ENCODE data around the gene PLA2G2C.

PLA2G2C gene

DNA sequence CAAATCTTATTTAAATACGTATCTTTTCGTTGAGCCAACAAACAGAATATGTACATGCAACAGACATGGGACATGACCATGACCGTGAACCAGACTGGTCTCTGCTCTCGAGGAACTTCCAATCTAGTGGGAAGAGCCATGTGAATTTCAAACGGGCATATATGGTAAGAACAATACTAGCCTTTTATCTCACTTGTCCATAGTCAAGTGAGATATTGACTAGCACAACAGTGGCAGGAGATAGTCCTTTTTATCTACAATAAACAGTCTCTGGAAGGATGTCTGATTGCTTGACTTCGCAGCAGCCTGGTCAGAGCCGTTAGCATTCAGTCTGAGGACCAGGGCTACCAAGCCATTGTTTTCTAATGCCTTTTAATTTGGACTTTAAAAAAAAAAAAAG lies 12.6 kb upstream of the PLA2G2C start:
- no peak overlapping the region for H3K4me3 ChIP-seq (replicated peaks; ENCODE audit: insufficient read depth, low read length)
- TF ChIP-seq, protein P1, sequence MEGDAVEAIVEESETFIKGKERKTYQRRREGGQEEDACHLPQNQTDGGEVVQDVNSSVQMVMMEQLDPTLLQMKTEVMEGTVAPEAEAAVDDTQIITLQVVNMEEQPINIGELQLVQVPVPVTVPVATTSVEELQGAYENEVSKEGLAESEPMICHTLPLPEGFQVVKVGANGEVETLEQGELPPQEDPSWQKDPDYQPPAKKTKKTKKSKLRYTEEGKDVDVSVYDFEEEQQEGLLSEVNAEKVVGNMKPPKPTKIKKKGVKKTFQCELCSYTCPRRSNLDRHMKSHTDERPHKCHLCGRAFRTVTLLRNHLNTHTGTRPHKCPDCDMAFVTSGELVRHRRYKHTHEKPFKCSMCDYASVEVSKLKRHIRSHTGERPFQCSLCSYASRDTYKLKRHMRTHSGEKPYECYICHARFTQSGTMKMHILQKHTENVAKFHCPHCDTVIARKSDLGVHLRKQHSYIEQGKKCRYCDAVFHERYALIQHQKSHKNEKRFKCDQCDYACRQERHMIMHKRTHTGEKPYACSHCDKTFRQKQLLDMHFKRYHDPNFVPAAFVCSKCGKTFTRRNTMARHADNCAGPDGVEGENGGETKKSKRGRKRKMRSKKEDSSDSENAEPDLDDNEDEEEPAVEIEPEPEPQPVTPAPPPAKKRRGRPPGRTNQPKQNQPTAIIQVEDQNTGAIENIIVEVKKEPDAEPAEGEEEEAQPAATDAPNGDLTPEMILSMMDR (IDR thresholded peaks at IDR 0.05; ENCODE audit: insufficient read depth, low read length) = no peak
- no peak for TF ChIP-seq SPI1 (IDR thresholded peaks at IDR 0.05; ENCODE audit: borderline replicate concordance, low read depth)
- TF ChIP-seq POLR2AphosphoS5 (IDR thresholded peaks at IDR 0.05; ENCODE audit: low read depth) = no peak
- TF ChIP-seq, protein P2, sequence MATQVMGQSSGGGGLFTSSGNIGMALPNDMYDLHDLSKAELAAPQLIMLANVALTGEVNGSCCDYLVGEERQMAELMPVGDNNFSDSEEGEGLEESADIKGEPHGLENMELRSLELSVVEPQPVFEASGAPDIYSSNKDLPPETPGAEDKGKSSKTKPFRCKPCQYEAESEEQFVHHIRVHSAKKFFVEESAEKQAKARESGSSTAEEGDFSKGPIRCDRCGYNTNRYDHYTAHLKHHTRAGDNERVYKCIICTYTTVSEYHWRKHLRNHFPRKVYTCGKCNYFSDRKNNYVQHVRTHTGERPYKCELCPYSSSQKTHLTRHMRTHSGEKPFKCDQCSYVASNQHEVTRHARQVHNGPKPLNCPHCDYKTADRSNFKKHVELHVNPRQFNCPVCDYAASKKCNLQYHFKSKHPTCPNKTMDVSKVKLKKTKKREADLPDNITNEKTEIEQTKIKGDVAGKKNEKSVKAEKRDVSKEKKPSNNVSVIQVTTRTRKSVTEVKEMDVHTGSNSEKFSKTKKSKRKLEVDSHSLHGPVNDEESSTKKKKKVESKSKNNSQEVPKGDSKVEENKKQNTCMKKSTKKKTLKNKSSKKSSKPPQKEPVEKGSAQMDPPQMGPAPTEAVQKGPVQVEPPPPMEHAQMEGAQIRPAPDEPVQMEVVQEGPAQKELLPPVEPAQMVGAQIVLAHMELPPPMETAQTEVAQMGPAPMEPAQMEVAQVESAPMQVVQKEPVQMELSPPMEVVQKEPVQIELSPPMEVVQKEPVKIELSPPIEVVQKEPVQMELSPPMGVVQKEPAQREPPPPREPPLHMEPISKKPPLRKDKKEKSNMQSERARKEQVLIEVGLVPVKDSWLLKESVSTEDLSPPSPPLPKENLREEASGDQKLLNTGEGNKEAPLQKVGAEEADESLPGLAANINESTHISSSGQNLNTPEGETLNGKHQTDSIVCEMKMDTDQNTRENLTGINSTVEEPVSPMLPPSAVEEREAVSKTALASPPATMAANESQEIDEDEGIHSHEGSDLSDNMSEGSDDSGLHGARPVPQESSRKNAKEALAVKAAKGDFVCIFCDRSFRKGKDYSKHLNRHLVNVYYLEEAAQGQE (IDR thresholded peaks at IDR 0.05; ENCODE audit: insufficient replicate concordance, low read depth) = no peak
- no peak for TF ChIP-seq GABPA (IDR thresholded peaks at IDR 0.05; ENCODE audit: low read depth)
- H3K27me3 ChIP-seq (ENCODE audit: insufficient read depth, poor library complexity, severe bottlenecking) = no peaks in the 10 kb centered on the region
- DNase-seq (ENCODE audit: low read depth in 1 of 2, low spot score in 1 of 2) = no peak
- H3K27ac ChIP-seq (replicated peaks) = no peak overlapping the region

DNA sequence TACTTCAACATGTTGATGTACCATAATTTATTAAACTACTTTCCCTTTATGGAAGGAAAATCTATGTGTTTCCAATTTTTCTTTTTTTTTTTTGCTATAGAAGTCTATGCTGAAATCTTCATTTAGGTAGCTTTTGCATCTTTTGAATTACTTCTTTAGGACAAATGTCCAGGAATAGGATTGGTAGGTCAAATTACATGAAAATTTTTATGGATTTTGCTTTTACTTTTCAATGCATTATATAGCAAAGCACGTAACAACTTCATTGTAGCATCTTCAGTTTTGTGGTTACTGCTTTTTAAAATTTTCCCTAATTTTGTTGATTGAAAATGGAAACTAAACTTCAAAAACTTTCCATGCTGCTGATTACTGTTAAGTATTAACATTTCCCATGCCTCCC lies 12.0 kb upstream of the PLA2G2C start:
- no peak for DNase-seq (ENCODE audit: low read depth in 1 of 2, low spot score in 1 of 2)
- TF ChIP-seq SPI1 (IDR thresholded peaks at IDR 0.05; ENCODE audit: borderline replicate concordance, low read depth) (no peak), POLR2AphosphoS5 (IDR thresholded peaks at IDR 0.05; ENCODE audit: low read depth) (no peak), GABPA (IDR thresholded peaks at IDR 0.05; ENCODE audit: low read depth) (no peak)
- TF ChIP-seq, protein P2 (IDR thresholded peaks at IDR 0.05; ENCODE audit: insufficient replicate concordance, low read depth) = no peak
- TF ChIP-seq, protein P1 (IDR thresholded peaks at IDR 0.05; ENCODE audit: insufficient read depth, low read length) = no peak
- Histone ChIP-seq H3K27ac (replicated peaks) (no peak overlapping the region), H3K27me3 (ENCODE audit: insufficient read depth, poor library complexity, severe bottlenecking) (no peaks in the 10 kb centered on the region), H3K4me3 (replicated peaks; ENCODE audit: insufficient read depth, low read length) (no peak overlapping the region)

DNA sequence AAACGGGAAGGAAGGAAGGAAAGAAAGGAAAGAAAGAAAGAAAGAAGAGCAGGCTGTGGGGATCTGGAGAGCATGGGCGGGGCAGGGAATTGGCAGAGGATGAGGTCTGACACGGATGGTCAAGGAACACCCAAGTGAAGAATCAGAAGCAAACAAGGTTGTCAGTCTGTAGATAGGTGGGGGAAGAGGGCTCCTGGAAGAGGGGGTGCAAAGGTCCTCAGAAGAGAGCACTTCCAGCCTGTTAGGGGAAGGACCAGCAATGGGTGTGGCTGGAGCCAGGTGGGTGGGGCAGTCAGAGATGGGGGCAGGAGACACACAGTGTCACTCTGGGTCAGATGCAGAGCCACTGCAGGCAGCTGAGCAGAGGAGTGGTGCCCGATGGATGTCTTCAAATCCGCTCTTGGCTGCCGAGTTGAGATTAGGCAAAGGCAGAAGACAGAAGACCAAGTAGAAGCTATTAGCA lies 11.0 kb upstream of the PLA2G2C start:
- no peak overlapping the region for H3K27ac ChIP-seq (replicated peaks)
- H3K27me3 ChIP-seq (ENCODE audit: insufficient read depth, poor library complexity, severe bottlenecking) = no peaks in the 10 kb centered on the region
- TF ChIP-seq POLR2AphosphoS5 (IDR thresholded peaks at IDR 0.05; ENCODE audit: low read depth) = no peak
- TF ChIP-seq SPI1 (IDR thresholded peaks at IDR 0.05; ENCODE audit: borderline replicate concordance, low read depth) = no peak
- TF ChIP-seq, protein P1 (IDR thresholded peaks at IDR 0.05; ENCODE audit: insufficient read depth, low read length) = no peak
- no peak for TF ChIP-seq GABPA (IDR thresholded peaks at IDR 0.05; ENCODE audit: low read depth)
- TF ChIP-seq, protein P2 (IDR thresholded peaks at IDR 0.05; ENCODE audit: insufficient replicate concordance, low read depth) = no peak
- no peak for DNase-seq (ENCODE audit: low read depth in 1 of 2, low spot score in 1 of 2)
- H3K4me3 ChIP-seq (replicated peaks; ENCODE audit: insufficient read depth, low read length) = no peak overlapping the region
